T-cell (primary cell): ENCODE data around the gene IAH1. TPM values are rescaled to one million over a fixed set of nuclear protein-coding genes. Genes with fewer than 3 reads are reported as not detected.

ENCODE experiments used
- ATAC-seq, 4 experiments: fragments of 200-7000 bp in 3 of 4; fragments of 150-1000 bp in 1 of 4; cut with Tn5 transposase; replicated peaks in 1 of 4; 1 replicate in 3 of 4; 2 replicates in 1 of 4; pipeline ENCODE4 v1.10.0; 2021; ENCODE audit warnings: moderate library complexity in 3 of 4, mild to moderate bottlenecking in 2 of 4, moderate number of reproducible peaks in 1 of 4
- CTCF ChIA-PET, 2 donors: fragments of 300-600 bp; sonication (Branson Sonifier 250); formaldehyde crosslinking; loops; one replicate each; lab custom pipeline; 2022; ENCODE audit warnings: antibody characterized with exemption in 2 of 2; lab: Charles Lee
- POLR2A ChIA-PET, 2 donors: fragments of 300-600 bp; sonication (Branson Sonifier 250); formaldehyde crosslinking; loops; one replicate each; lab custom pipeline; 2022; ENCODE audit warnings: antibody characterized with exemption in 2 of 2; lab: Charles Lee
- DNase-seq, 35 experiments: peaks; one replicate each; pipeline versions ENCODE4 v3.0.0 to v3.0.0-alpha.2; 2013 to 2023
- H3K27ac ChIP-seq: one replicate; pipeline ENCODE4 v1.5.1; 2013; ENCODE audit warnings: low read length
- H3K27me3 ChIP-seq, 2 experiments: replicated peaks in 1 of 2; 1 replicate in 1 of 2; 2 replicates in 1 of 2; pipeline versions ENCODE4 v1.6.1 to v1.7.0; 2013; ENCODE audit warnings: low read length in 1 of 2, mixed read lengths in 1 of 2; ENCODE audit not compliant: control insufficient read depth in 2 of 2, insufficient read depth in 2 of 2; ENCODE audit errors: extremely low read depth in 1 of 2
- H3K36me3 ChIP-seq, 2 donors: 1 replicate in 1 of 2; 2 replicates in 1 of 2; pipeline versions ENCODE4 v1.6.1 to v1.7.0; 2013; ENCODE audit warnings: low read length in 1 of 2; ENCODE audit not compliant: control insufficient read depth in 2 of 2, insufficient read depth in 1 of 2; ENCODE audit errors: extremely low read depth in 1 of 2
- H3K4me1 ChIP-seq, 2 experiments: 1 replicate in 1 of 2; 2 replicates in 1 of 2; pipeline versions ENCODE4 v1.6.1 to v1.7.0; 2013; ENCODE audit warnings: low read length in 2 of 2, mixed read lengths in 1 of 2; ENCODE audit not compliant: insufficient read depth in 2 of 2, control insufficient read depth in 1 of 2; ENCODE audit errors: extremely low read depth in 1 of 2
- H3K4me3 ChIP-seq, 2 donors: 1 replicate in 1 of 2; 2 replicates in 1 of 2; pipeline versions ENCODE4 v1.5.1 to v1.7.0; 2013; ENCODE audit warnings: mild to moderate bottlenecking in 2 of 2, low read length in 1 of 2, moderate library complexity in 1 of 2; ENCODE audit not compliant: control insufficient read depth in 1 of 2; ENCODE audit errors: extremely low read depth in 1 of 2
- H3K9me3 ChIP-seq: 2 replicates; pipeline ENCODE4 v1.7.0; 2013
- H3K27ac Mint-ChIP-seq, 2 donors: one replicate each; pipeline ENCODE4 v1.8.0; 2020 to 2021; ENCODE audit warnings: mild to moderate bottlenecking in 2 of 2, mixed read lengths in 2 of 2
- H3K27me3 Mint-ChIP-seq, 2 donors: one replicate each; pipeline ENCODE4 v1.8.0; 2021 to 2022; ENCODE audit warnings: mixed read lengths in 2 of 2
- H3K36me3 Mint-ChIP-seq: one replicate; pipeline ENCODE4 v1.8.0; 2021; ENCODE audit warnings: mixed read lengths
- H3K4me1 Mint-ChIP-seq, 3 donors: one replicate each; pipeline ENCODE4 v1.8.0; 2020 to 2022; ENCODE audit warnings: mixed read lengths in 3 of 3, mild to moderate bottlenecking in 1 of 3
- H3K4me3 Mint-ChIP-seq, 3 donors: one replicate each; pipeline ENCODE4 v1.8.0; 2020 to 2022; ENCODE audit warnings: mild to moderate bottlenecking in 3 of 3, mixed read lengths in 3 of 3, moderate library complexity in 3 of 3
- H3K9me3 Mint-ChIP-seq, 3 donors: one replicate each; pipeline ENCODE4 v1.8.0; 2020 to 2022; ENCODE audit warnings: mixed read lengths in 3 of 3
- whole genome bisulfite sequencing: methylation state at CpG from one replicate; pipeline ENCODE4 v1.1.5; 2013; ENCODE audit warnings: missing lambda C conversion rate; ENCODE audit not compliant: insufficient coverage; 5-methylcytosine and 5-hydroxymethylcytosine counted together
- total RNA-seq, 35 experiments: library from RNA in 6 of 35; stranded (reverse) in 6 of 35; fragments of 120-200 nt in 1 of 35; gene quantifications; one replicate each; pipeline versions ENCODE4 v1.2.1 to v1.2.4 and lab custom pipeline; 2013 to 2026

Gene IAH1
- total RNA-seq, 5 donors from 2014 or later (not counting 1 experiment from before 2014, with no cell fraction given), result 44.9 to 54.8 (median 51.9) TPM

DNA sequence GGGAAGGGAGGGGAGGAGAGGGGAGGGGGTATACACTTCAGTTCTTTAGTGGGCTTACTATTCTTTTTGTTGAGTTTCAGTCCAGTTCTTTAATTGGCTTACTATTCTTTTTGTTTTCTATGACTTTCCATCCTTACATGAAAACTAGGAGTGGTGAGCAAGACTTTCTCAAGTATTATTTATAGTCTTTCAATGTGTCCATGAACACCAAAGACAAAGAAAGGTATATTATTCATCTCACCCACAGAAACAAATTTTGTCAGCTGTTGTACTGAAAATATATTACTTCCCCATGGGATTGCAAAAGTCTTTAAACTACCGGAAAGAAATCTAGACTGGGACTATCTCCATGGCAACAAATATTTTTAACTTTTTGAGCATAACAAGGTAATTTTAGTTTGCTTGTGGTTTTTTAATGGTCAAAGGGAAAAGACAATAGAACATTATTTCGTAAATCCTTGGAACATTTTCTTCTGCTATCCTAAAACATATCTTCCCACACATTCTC lies 63.7 kb downstream of the IAH1 start:
- no peak overlapping the region for H3K27ac Mint-ChIP-seq
- ChIA-PET CTCF (no interaction called here), POLR2A (interaction anchor here in 1 of 2 donors (0.7 kb wide), 1 partner anchor 37 kb away, joined by 3 read pairs; no protein-coding TSS in a partner anchor)
- WGBS, result no CpG with 5 or more reads among the region's 2 CpGs
- H3K4me1 Mint-ChIP-seq, result peaks cover 1 to 31% (median 25%) of the 10 kb centered on the region in 3 donors
- no peak for DNase-seq
- H3K27me3 ChIP-seq, result no peaks in the 10 kb centered on the region
- no peak overlapping the region for H3K4me3 Mint-ChIP-seq
- no peak overlapping the region for H3K4me3 ChIP-seq
- no peaks in the 10 kb centered on the region for H3K4me1 ChIP-seq
- no peaks in the 10 kb centered on the region for H3K27me3 Mint-ChIP-seq
- H3K27ac ChIP-seq, result no peak overlapping the region
- H3K36me3 Mint-ChIP-seq, result peaks cover 28% of the 10 kb centered on the region
- no peak for ATAC-seq
- H3K36me3 ChIP-seq, result peaks cover 0 to 24% of the 10 kb centered on the region in 2 donors
- H3K9me3 Mint-ChIP-seq, result no peaks in the 10 kb centered on the region
- no peaks in the 10 kb centered on the region for H3K9me3 ChIP-seq

Other genes starting within 250 kb of the IAH1 start
- 10 to 100 TPM; 46.5 to 76.7 (median 69.0) TPM for gene ITGB1BP1, start 51.0 kb upstream of the IAH1 start, total RNA-seq
- 10 to 100 TPM; 16.0 to 25.1 (median 21.3) TPM for gene CPSF3, start 50.9 kb upstream of the IAH1 start, total RNA-seq
- 10 to 100 TPM; 26.5 to 34.5 (median 29.5) TPM for gene ADAM17, start 81.3 kb downstream of the IAH1 start, total RNA-seq
- gene YWHAQ, start 156.4 kb downstream of the IAH1 start, total RNA-seq, result 100 to 1,000 TPM; 104 to 141 (median 139) TPM